Hepatocyte (in vitro differentiated cells): Measurements from ENCODE around the gene BSN. TPM values are rescaled to one million over a fixed set of nuclear protein-coding genes. Genes with fewer than 3 reads are reported as not detected.
A peak's percentile ranks its signal among the peaks of the same experiment; 100 is the strongest.

Source experiments
- DNase-seq: peaks from one replicate; pipeline ENCODE4 v3.0.0-alpha.2; 2016; ENCODE audit warnings: low spot score
- H2AFZ ChIP-seq: fragments of 200-600 bp; sonication (generic); 2 replicates; pipeline ENCODE4 v1.6.0; 2016; ENCODE audit warnings: antibody characterized with exemption, mild to moderate bottlenecking
- H3K27ac ChIP-seq: fragments of 200-600 bp; sonication (generic); 2 replicates; pipeline ENCODE4 v1.5.1; 2016; ENCODE audit warnings: mild to moderate bottlenecking
- H3K27me3 ChIP-seq: fragments of 200-600 bp; sonication (generic); 2 replicates; pipeline ENCODE4 v1.6.1; 2016
- H3K36me3 ChIP-seq: fragments of 200-600 bp; sonication (generic); replicated peaks from 2 replicates; pipeline ENCODE4 v1.5.1; 2016; ENCODE audit warnings: low read depth; ENCODE audit not compliant: insufficient read depth
- H3K4me1 ChIP-seq: fragments of 200-600 bp; sonication (generic); 2 replicates; pipeline ENCODE4 v1.5.1; 2016; ENCODE audit warnings: mild to moderate bottlenecking, moderate library complexity; ENCODE audit not compliant: insufficient read depth
- H3K4me2 ChIP-seq: fragments of 200-600 bp; sonication (generic); 2 replicates; pipeline ENCODE4 v1.6.0; 2016
- H3K4me3 ChIP-seq: fragments of 200-600 bp; sonication (generic); 2 replicates; pipeline ENCODE4 v1.5.1; 2016; ENCODE audit warnings: mild to moderate bottlenecking
- H3K79me2 ChIP-seq: fragments of 200-600 bp; sonication (generic); 2 replicates; pipeline ENCODE4 v1.6.0; 2017; ENCODE audit warnings: mild to moderate bottlenecking
- H3K9me2 ChIP-seq: fragments of 200-600 bp; sonication (generic); replicated peaks from 2 replicates; pipeline ENCODE4 v1.6.0; 2017; ENCODE audit warnings: mild to moderate bottlenecking; ENCODE audit not compliant: insufficient read depth
- H3K9me3 ChIP-seq: fragments of 200-600 bp; sonication (generic); 2 replicates; pipeline ENCODE4 v1.5.1; 2016; ENCODE audit warnings: low read depth, mild to moderate bottlenecking
- H4K20me1 ChIP-seq: fragments of 200-600 bp; sonication (generic); 2 replicates; pipeline ENCODE4 v1.6.0; 2016; ENCODE audit warnings: mild to moderate bottlenecking; ENCODE audit not compliant: insufficient read depth, poor library complexity, severe bottlenecking
- CTCF ChIP-seq: fragments of 200-600 bp; sonication (generic); IDR thresholded peaks from 2 replicates; pipeline ENCODE4 v1.5.1; 2016; ENCODE audit warnings: antibody characterized with exemption, mild to moderate bottlenecking; ENCODE audit not compliant: poor library complexity
- EZH2 ChIP-seq: fragments of 200-600 bp; sonication (generic); IDR thresholded peaks from 2 replicates; pipeline ENCODE4 v1.6.1; 2016; ENCODE audit warnings: antibody characterized with exemption, mild to moderate bottlenecking, borderline replicate concordance
- EZH2phosphoT487 ChIP-seq: fragments of 200-600 bp; sonication (generic); IDR thresholded peaks from one replicate; pipeline ENCODE4 v1.6.1; 2018; ENCODE audit warnings: antibody characterized with exemption, mild to moderate bottlenecking, low read depth, moderate library complexity; ENCODE audit not compliant: unreplicated experiment, severe bottlenecking
- WGBS: methylation state at CpG from one replicate; pipeline ENCODE4 v1.1.6; 2016; ENCODE audit warnings: low lambda C conversion rate; ENCODE audit errors: missing lambda C conversion rate; 5-methylcytosine and 5-hydroxymethylcytosine counted together
- polyA plus RNA-seq: library from polyadenylated mRNA; unstranded; fragments of >200 nt; fragmentation: Nextera tagmentation; extraction: Ambion mirVana; gene quantifications from 2 replicates; pipeline ENCODE4 v1.2.1, GENCODE V29; 2016
- total RNA-seq: library from RNA; depleted of rRNA; stranded (reverse); fragments of >200 nt; gene quantifications from 2 replicates; pipeline ENCODE4 v1.2.3, GENCODE V29; 2014

The BSN gene
- total and polyA plus RNA-seq, 2 experiments from 2014 or later = 0.37 to 0.44 TPM

DNA sequence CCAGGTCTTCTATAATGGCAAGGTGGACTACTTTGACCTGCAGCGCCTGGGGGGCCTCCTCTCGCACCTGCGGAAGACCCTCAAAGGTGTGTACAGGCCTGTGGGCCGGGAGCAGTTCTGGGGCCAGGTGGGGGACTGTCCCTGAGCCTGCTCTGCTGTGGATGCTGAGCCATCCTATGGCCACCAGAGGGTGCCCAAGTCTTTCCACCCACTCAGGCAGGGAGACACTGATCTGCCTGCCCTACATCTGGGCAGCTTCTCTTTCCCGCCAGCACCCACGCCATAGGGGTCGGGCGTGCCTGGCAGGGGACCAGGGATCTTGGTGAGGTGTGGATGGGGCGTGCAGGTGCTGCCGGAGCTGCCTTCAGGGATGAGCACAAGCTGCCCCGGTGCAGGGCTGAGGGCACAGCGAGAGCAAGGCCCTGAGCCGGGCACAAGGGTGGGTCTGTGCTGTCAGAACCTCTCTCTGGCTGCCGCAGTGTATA is 149.2 kb downstream of the BSN start:
- Histone ChIP-seq H2AFZ (no peak overlapping the region), H3K36me3 (no peaks in the 10 kb centered on the region), H3K27ac (no peak overlapping the region), H3K79me2 (no peaks in the 10 kb centered on the region), H4K20me1 (no peaks in the 10 kb centered on the region), H3K4me2 (no peak overlapping the region), H3K4me3 (no peak overlapping the region), H3K27me3 (no peaks in the 10 kb centered on the region), H3K9me2 (no peaks in the 10 kb centered on the region), H3K4me1 (no peaks in the 10 kb centered on the region), H3K9me3 (no peaks in the 10 kb centered on the region)
- peak; percentile 74 for DNase-seq
- WGBS = 73% methylated on average over 14 of the region's 14 CpGs
- TF ChIP-seq EZH2 (no peak), CTCF (peak; percentile 67)

- Histone ChIP-seq H3K36me3 (no peaks in the 10 kb centered on the region), H2AFZ (no peak overlapping the region), H3K27me3 (no peaks in the 10 kb centered on the region), H3K9me3 (no peaks in the 10 kb centered on the region), H3K9me2 (no peaks in the 10 kb centered on the region), H3K4me1 (no peaks in the 10 kb centered on the region), H3K79me2 (no peaks in the 10 kb centered on the region), H3K4me3 (no peak overlapping the region), H3K27ac (no peak overlapping the region), H3K4me2 (no peak overlapping the region), H4K20me1 (no peaks in the 10 kb centered on the region)
- no peak for TF ChIP-seq CTCF
- TF ChIP-seq EZH2 = no peak
- no peak for TF ChIP-seq EZH2phosphoT487
- no peak for DNase-seq
- 98% methylated on average over 7 of the region's 7 CpGs for WGBS
Observed at GRCh38 chr3:49703956-49704355, 149.7 kb downstream of the BSN start.

- H3K4me1 ChIP-seq = no peaks in the 10 kb centered on the region
- TF ChIP-seq EZH2phosphoT487 (no peak), CTCF (no peak), EZH2 (no peak)
- no peaks in the 10 kb centered on the region for H3K79me2 ChIP-seq
- H3K4me2 ChIP-seq = no peak overlapping the region
- no peaks in the 10 kb centered on the region for H4K20me1 ChIP-seq
- H3K27ac ChIP-seq = no peak overlapping the region
- no peaks in the 10 kb centered on the region for H3K27me3 ChIP-seq
- no peak overlapping the region for H2AFZ ChIP-seq
- no peaks in the 10 kb centered on the region for H3K36me3 ChIP-seq
- H3K9me3 ChIP-seq = no peaks in the 10 kb centered on the region
- H3K9me2 ChIP-seq = no peaks in the 10 kb centered on the region
- DNase-seq = no peak
- 94% methylated on average over 8 of the region's 8 CpGs for WGBS
- no peak overlapping the region for H3K4me3 ChIP-seq
Observed at GRCh38 chr3:49704629-49705028, 150.4 kb downstream of the BSN start.

DNA sequence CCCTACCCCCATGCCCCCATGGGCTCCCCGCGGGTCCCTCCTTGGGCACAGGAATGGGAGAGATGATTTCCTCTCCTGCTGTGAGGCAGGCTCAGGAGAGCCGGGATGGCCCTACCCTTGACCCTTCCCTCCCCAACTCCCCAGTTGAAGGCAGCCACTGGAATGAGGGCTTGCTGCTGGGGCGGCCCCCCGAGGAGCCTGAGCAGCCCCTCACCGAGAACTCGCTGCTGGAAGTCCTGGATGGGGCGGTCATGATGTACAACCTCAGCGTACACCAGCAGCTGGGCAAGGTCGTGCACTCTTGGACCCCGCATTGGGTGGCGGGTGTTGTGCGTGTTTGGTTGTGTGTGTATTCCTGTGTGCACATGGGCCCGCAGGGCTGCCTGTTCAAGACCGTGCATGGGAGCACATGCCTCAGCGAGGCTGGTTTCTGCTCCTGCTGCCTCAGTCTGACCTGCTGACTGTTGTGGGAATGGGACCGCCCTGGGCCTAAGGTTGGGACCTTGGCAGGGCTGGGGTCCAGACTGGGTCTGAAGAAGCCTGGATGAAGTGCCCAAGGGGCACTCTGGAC is 151.2 kb downstream of the BSN start:
- WGBS = 97% methylated on average over 17 of the region's 17 CpGs
- Histone ChIP-seq H3K27me3 (no peaks in the 10 kb centered on the region), H3K36me3 (no peaks in the 10 kb centered on the region), H3K4me1 (no peaks in the 10 kb centered on the region), H3K79me2 (no peaks in the 10 kb centered on the region), H3K27ac (no peak overlapping the region), H2AFZ (no peak overlapping the region), H3K9me2 (no peaks in the 10 kb centered on the region), H3K4me2 (no peak overlapping the region), H4K20me1 (no peaks in the 10 kb centered on the region), H3K9me3 (no peaks in the 10 kb centered on the region), H3K4me3 (no peak overlapping the region)
- TF ChIP-seq EZH2 (no peak), CTCF (no peak), EZH2phosphoT487 (no peak)
- DNase-seq = no peak
